ENCODE measurements around the gene KREMEN1. TPM values are rescaled to one million over a fixed set of nuclear protein-coding genes. Genes with fewer than 3 reads are reported as not detected.

Gene KREMEN1
- total RNA-seq, 1 donor from 2014 or later: 7.1 TPM

DNA sequence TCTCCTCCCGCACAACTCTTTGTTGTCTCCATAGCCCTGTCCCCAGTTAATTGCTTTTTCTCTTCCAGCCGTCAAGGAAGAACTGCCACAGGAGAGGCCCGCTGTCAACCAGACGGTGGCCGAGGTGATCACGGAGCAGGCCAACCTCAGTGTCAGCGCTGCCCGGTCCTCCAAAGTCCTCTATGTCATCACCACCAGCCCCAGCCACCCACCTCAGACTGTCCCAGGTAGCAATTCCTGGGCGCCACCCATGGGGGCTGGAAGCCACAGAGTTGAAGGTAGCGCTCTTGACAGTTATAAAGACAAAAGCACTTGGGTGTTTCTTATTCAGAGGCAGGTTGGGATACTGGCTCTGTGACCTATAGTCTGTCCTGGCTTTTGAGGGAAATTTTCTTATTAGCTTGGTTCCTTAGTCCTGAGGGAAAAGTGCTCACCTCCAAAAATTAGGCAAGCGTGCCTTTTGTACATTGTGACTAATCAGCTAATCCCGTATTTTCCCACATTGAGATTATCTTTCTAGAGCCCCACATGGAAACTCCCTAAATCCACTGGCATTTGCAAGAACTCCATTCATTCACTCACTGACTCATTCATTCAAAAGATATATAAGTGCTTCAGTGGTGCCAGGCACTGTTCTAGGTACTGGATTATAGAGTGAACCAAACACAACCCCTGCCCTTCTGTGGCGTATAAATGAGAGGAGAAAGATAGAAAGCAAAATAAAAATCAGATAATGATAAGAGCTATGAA is 65.9 kb downstream of the KREMEN1 start:
- DNase-seq (ENCODE audit: low read depth): no peak
- TF ChIP-seq, protein P1, sequence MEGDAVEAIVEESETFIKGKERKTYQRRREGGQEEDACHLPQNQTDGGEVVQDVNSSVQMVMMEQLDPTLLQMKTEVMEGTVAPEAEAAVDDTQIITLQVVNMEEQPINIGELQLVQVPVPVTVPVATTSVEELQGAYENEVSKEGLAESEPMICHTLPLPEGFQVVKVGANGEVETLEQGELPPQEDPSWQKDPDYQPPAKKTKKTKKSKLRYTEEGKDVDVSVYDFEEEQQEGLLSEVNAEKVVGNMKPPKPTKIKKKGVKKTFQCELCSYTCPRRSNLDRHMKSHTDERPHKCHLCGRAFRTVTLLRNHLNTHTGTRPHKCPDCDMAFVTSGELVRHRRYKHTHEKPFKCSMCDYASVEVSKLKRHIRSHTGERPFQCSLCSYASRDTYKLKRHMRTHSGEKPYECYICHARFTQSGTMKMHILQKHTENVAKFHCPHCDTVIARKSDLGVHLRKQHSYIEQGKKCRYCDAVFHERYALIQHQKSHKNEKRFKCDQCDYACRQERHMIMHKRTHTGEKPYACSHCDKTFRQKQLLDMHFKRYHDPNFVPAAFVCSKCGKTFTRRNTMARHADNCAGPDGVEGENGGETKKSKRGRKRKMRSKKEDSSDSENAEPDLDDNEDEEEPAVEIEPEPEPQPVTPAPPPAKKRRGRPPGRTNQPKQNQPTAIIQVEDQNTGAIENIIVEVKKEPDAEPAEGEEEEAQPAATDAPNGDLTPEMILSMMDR (IDR thresholded peaks at IDR 0.05; ENCODE audit: insufficient read depth, low read length, poor library complexity, severe bottlenecking): no peak
- Histone ChIP-seq H3K36me3 (ENCODE audit: control insufficient read depth, insufficient read depth, low read length) (no peaks in the 10 kb centered on the region), H3K4me3 (ENCODE audit: low read depth, low read length) (no peak overlapping the region), H3K27me3 (ENCODE audit: control insufficient read depth, insufficient read depth, low read length) (no peaks in the 10 kb centered on the region)

DNA sequence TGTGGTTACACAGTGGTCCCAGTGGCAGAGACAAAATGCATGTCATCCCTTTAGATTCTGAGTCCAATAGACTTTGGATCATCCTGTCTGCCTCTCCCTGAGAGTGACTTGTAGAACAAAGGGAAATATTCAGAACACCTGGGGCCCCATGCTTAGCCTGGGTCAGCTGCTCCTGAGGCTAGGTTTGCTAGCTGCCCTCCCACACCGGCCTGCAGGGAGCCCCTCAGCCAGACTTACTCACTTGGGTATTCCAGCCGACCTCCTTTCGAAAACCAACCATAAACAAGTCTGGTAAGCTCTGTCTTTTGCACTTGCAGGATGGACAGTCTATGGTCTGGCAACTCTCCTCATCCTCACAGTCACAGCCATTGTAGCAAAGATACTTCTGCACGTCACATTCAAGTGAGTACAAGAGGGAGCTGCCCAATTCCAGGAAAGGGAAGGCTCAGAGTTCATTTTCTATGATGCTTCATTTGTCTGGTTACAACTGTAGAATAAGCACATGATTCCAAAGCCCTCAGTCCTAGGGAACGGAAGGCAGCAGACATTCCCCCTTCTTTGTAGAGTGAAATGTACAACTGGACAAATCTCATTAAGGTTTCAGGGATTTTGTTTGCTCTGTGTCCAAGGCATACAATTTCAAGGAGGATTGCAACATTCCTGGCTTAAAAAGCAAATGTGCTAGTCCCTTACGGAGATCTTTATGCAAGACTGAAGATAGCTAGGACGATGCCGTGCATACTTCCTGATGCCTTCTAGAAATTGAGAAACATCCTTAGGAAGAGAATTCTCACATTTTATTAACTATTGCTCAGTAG is 67.3 kb downstream of the KREMEN1 start:
- Histone ChIP-seq H3K4me3 (ENCODE audit: low read depth, low read length) (no peak overlapping the region), H3K36me3 (ENCODE audit: control insufficient read depth, insufficient read depth, low read length) (no peaks in the 10 kb centered on the region), H3K27me3 (ENCODE audit: control insufficient read depth, insufficient read depth, low read length) (no peaks in the 10 kb centered on the region)
- TF ChIP-seq, protein P1 (IDR thresholded peaks at IDR 0.05; ENCODE audit: insufficient read depth, low read length, poor library complexity, severe bottlenecking): no peak
- DNase-seq (ENCODE audit: low read depth): no peak

- Histone ChIP-seq H3K4me3 (ENCODE audit: low read depth, low read length) (no peak overlapping the region), H3K36me3 (ENCODE audit: control insufficient read depth, insufficient read depth, low read length) (no peaks in the 10 kb centered on the region), H3K27me3 (ENCODE audit: control insufficient read depth, insufficient read depth, low read length) (no peaks in the 10 kb centered on the region)
- TF ChIP-seq, protein P1 (IDR thresholded peaks at IDR 0.05; ENCODE audit: insufficient read depth, low read length, poor library complexity, severe bottlenecking): no peak
- DNase-seq (ENCODE audit: low read depth): no peak
Measured at GRCh38 chr22:29141078-29141688, 68.3 kb downstream of the KREMEN1 start.

DNA sequence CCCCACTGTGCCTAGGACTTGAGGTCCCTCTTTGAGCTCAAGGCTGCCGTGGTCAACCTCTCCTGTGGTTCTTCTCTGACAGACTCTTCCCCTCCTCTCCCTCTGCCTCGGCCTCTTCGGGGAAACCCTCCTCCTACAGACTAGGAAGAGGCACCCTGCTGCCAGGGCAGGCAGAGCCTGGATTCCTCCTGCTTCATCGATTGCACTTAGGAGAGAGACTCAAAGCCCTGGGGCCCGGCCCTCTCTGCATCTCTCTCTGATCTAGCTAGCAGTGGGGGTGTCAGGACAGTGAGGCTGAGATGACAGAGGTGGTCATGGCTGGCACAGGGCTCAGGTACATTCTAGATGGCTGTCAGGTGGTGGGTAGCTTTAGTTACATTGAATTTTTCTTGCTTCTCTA is 69.3 kb downstream of the KREMEN1 start:
- DNase-seq (ENCODE audit: low read depth): no peak
- TF ChIP-seq, protein P1 (IDR thresholded peaks at IDR 0.05; ENCODE audit: insufficient read depth, low read length, poor library complexity, severe bottlenecking): no peak
- no peaks in the 10 kb centered on the region for H3K27me3 ChIP-seq (ENCODE audit: control insufficient read depth, insufficient read depth, low read length)
- H3K4me3 ChIP-seq (ENCODE audit: low read depth, low read length): no peak overlapping the region
- H3K36me3 ChIP-seq (ENCODE audit: control insufficient read depth, insufficient read depth, low read length): no peaks in the 10 kb centered on the region

GRCh38 chr22:29143941-29144785 is 71.3 kb downstream of the KREMEN1 start:
- Histone ChIP-seq H3K4me3 (ENCODE audit: low read depth, low read length) (no peak overlapping the region), H3K36me3 (ENCODE audit: control insufficient read depth, insufficient read depth, low read length) (no peaks in the 10 kb centered on the region), H3K27me3 (ENCODE audit: control insufficient read depth, insufficient read depth, low read length) (no peaks in the 10 kb centered on the region)
- DNase-seq (ENCODE audit: low read depth): no peak
- TF ChIP-seq, protein P1 (IDR thresholded peaks at IDR 0.05; ENCODE audit: insufficient read depth, low read length, poor library complexity, severe bottlenecking): no peak

Measured in kidney epithelial cell (primary cell).